ENCODE results near the gene RASSF8. TPM values are rescaled to one million over a fixed set of nuclear protein-coding genes. Genes with fewer than 3 reads are reported as not detected.
A peak's percentile ranks its signal among the peaks of the same experiment; 100 is the strongest.
"Not testable (repeated sequence)": the region's sequence is repeated elsewhere in the genome, so short reads cannot be mapped to it uniquely, and the experiment has no call there.

The RASSF8 gene
- total and polyA plus RNA-seq, 8 donors, result 3.7 to 66.8 (median 10.5) TPM

GRCh38 chr12:26052652-26053051 is 94.2 kb downstream of the RASSF8 start:
- WGBS, 5 donors, result 70 to 89% (median 76%) methylated on average over 4 of the region's 4 CpGs
- Histone ChIP-seq H3K4me3 (no peak overlapping the region), H3K27ac (no peak overlapping the region), H3K36me3 (no peaks in the 10 kb centered on the region), H3K4me1 (peaks cover 4 to 45% (median 26%) of the 10 kb centered on the region in 4 donors), H3K27me3 (no peaks in the 10 kb centered on the region), H3K9me3 (no peaks in the 10 kb centered on the region)
- DNase-seq, result no peak
- TF ChIP-seq EP300 (IDR thresholded peaks at IDR 0.05) (no peak), POLR2A (IDR thresholded peaks at IDR 0.05) (no peak), POLR2AphosphoS5 (IDR thresholded peaks at IDR 0.05) (no peak)
- TF ChIP-seq, protein P1, sequence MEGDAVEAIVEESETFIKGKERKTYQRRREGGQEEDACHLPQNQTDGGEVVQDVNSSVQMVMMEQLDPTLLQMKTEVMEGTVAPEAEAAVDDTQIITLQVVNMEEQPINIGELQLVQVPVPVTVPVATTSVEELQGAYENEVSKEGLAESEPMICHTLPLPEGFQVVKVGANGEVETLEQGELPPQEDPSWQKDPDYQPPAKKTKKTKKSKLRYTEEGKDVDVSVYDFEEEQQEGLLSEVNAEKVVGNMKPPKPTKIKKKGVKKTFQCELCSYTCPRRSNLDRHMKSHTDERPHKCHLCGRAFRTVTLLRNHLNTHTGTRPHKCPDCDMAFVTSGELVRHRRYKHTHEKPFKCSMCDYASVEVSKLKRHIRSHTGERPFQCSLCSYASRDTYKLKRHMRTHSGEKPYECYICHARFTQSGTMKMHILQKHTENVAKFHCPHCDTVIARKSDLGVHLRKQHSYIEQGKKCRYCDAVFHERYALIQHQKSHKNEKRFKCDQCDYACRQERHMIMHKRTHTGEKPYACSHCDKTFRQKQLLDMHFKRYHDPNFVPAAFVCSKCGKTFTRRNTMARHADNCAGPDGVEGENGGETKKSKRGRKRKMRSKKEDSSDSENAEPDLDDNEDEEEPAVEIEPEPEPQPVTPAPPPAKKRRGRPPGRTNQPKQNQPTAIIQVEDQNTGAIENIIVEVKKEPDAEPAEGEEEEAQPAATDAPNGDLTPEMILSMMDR (IDR thresholded peaks at IDR 0.05), result no peak
- intact Hi-C loops (cut with DNase I; ENCODE audit: low total_unique reads), result no loop called here

DNA sequence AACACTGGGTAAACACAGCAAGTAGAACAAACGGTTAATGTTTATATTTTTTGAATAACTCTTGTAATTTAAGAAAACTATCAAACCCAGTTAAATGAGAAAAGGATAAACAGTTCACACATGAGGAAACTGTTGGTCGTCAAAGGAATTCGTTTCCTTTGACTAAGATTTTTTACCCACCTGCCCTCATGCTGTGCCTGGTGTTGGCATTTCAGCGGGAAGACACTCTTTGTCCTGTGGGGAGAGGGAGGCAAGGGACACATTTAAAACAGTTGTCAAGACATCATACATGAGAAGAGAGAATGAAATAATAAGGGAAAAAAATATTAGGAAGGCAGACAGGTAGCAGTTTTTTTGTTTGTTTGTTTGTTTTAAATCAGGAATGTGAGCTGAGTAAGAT is 95.9 kb downstream of the RASSF8 start:
- peaks cover 4 to 45% (median 26%) of the 10 kb centered on the region in 4 donors for H3K4me1 ChIP-seq
- no peak overlapping the region for H3K4me3 ChIP-seq
- H3K27me3 ChIP-seq, result no peaks in the 10 kb centered on the region
- TF ChIP-seq POLR2A (IDR thresholded peaks at IDR 0.05), result no peak
- no peak for TF ChIP-seq POLR2AphosphoS5 (IDR thresholded peaks at IDR 0.05)
- TF ChIP-seq, protein P1 (IDR thresholded peaks at IDR 0.05), result no peak
- no peak for TF ChIP-seq EP300 (IDR thresholded peaks at IDR 0.05)
- WGBS, 5 donors, result 47 to 70% (median 54%) methylated on average over 4 of the region's 4 CpGs
- H3K9me3 ChIP-seq, result no peaks in the 10 kb centered on the region
- H3K27ac ChIP-seq, result no peak overlapping the region
- no peaks in the 10 kb centered on the region for H3K36me3 ChIP-seq
- intact Hi-C loops (cut with DNase I; ENCODE audit: low total_unique reads), result no loop called here
- DNase-seq, result no peak

DNA sequence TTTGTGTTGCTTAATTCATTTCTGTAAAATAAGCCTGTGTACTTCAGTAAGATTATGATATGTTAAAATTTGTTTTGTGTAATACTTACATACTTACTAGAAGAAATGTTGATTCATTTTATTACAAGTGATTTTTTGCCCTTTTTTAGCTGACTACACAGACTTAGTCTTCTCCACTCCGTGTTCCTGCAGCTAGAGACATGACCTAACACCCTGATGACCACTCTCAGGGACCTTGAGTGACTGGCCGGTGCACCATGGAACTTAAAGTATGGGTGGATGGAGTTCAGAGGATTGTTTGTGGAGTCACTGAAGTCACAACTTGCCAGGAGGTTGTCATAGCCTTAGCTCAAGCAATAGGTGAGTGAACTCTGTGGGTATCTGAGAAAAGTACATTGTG is 96.6 kb downstream of the RASSF8 start:
- Histone ChIP-seq H3K27ac (no peak overlapping the region), H3K4me3 (no peak overlapping the region), H3K9me3 (no peaks in the 10 kb centered on the region), H3K27me3 (no peaks in the 10 kb centered on the region), H3K4me1 (peaks cover 4 to 45% (median 26%) of the 10 kb centered on the region in 4 donors), H3K36me3 (no peaks in the 10 kb centered on the region)
- intact Hi-C loops (cut with DNase I; ENCODE audit: low total_unique reads), result no loop called here
- TF ChIP-seq EP300 (IDR thresholded peaks at IDR 0.05) (no peak), POLR2A (IDR thresholded peaks at IDR 0.05) (no peak), POLR2AphosphoS5 (IDR thresholded peaks at IDR 0.05) (no peak)
- TF ChIP-seq, protein P1 (IDR thresholded peaks at IDR 0.05), result no peak
- DNase-seq, result no peak
- 71 to 86% (median 76%) methylated on average over 2 of the region's 2 CpGs for WGBS, 5 donors

DNA sequence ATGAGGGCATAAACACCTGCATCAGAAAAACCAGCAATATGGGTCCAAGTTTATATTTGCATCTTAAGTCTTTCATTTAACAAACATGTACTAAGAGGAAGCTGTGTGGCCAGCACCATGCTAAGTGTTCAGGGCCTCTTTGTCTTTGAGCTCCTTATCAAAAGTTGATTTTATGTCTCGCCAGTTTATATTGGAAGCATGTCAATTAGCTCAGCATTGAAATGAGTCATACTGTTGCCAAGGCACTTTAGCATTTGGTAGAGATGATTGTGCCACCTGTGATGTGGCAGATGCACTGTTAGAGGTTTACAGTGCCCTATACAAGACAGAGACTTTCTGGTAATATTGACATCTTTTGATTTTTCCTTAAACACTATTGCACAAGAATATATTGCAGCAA is 97.9 kb downstream of the RASSF8 start:
- Histone ChIP-seq H3K9me3 (no peaks in the 10 kb centered on the region), H3K4me1 (peaks cover 4 to 45% (median 26%) of the 10 kb centered on the region in 4 donors), H3K27me3 (no peaks in the 10 kb centered on the region), H3K27ac (no peak overlapping the region), H3K36me3 (no peaks in the 10 kb centered on the region), H3K4me3 (no peak overlapping the region)
- WGBS, 5 donors, result 31 to 50% (median 39%) methylated on average over 1 of the region's 1 CpG
- DNase-seq, result peak; percentile 61 to 62
- intact Hi-C loops (cut with DNase I; ENCODE audit: low total_unique reads), result no loop called here
- peak in 2 of 3 donors; percentile 43 to 80 for TF ChIP-seq POLR2AphosphoS5 (IDR thresholded peaks at IDR 0.05)
- TF ChIP-seq, protein P1 (IDR thresholded peaks at IDR 0.05), result no peak

- H3K9me3 ChIP-seq; DNase-seq; H3K27ac ChIP-seq; H3K4me3 ChIP-seq; intact Hi-C loops (cut with DNase I; ENCODE audit: low total_unique reads); H3K27me3 ChIP-seq; H3K36me3 ChIP-seq: not testable (repeated sequence)
- peaks cover 4 to 45% (median 26%) of the 10 kb centered on the region in 4 donors for H3K4me1 ChIP-seq
- WGBS, 5 donors, result 94 to 99% (median 99%) methylated on average over 6 of the region's 6 CpGs
Observed at GRCh38 chr12:26057271-26057670, 98.8 kb downstream of the RASSF8 start.
